NB4 (cell line): ENCODE results near the gene NOL8.

Experiments
- CTCF ChIP-seq: IDR thresholded peaks from one replicate; pipeline ENCODE4 v1.5.1; 2012; ENCODE audit warnings: low read depth, low read length
- POLR2A ChIP-seq: IDR thresholded peaks from 2 replicates; pipeline ENCODE4 v1.6.1; 2011; ENCODE audit warnings: mild to moderate bottlenecking; ENCODE audit not compliant: insufficient read length; ENCODE audit errors: extremely low read depth

- TF ChIP-seq CTCF (no peak), POLR2A (no peak)
Measured at GRCh38 chr9:92266486-92266885, 58.7 kb downstream of the NOL8 start.
